GM18499 (cell line): ENCODE data around the gene ST6GAL1.
"Not testable (repeated sequence)": the region's sequence is repeated elsewhere in the genome, so short reads cannot be mapped to it uniquely, and the experiment has no call there.

Experiments used
- ATAC-seq: cut with Tn5 transposase; IDR thresholded peaks from one replicate; pipeline ENCODE4 v1.9.1; 2021; ENCODE audit warnings: moderate number of reproducible peaks; ENCODE audit not compliant: insufficient read depth, unreplicated experiment

The ST6GAL1 gene

GRCh38 chr3:186930143-186930640 is at the start of gene ST6GAL1:
ST6GAL1 (plus strand) TSS chr3:186930526; CDS start chr3:187042704, 112,178 bp downstream.
- peak; percentile 33 for ATAC-seq

- no peak for ATAC-seq
These were observed 48.2 kb upstream of the ST6GAL1 start for GRCh38 chr3:186882150-186882524.

GRCh38 chr3:186882881-186883685 is 47.2 kb upstream of the ST6GAL1 start:
- no peak for ATAC-seq

DNA sequence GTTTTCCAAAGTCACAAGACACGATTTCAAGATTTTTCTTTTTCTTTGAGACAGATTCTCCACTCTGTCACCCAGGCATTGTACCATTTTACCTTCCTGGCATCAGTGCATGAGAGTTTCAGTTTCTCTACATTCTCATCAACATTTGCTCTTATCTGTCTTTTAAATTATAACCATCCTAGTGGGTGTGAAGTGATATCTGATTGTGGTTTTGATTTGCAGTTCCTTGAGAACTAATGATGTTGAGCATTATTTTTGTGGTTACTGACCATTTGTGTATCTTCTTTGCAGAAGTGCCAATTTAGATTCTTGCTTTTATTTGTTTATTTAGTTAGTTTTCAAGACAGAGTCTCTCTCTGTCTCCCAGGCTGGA is 46.7 kb upstream of the ST6GAL1 start:
- ATAC-seq, result no peak

- ATAC-seq, result not testable (repeated sequence)
These were observed 45.5 kb upstream of the ST6GAL1 start for GRCh38 chr3:186884868-186885267.

- no peak for ATAC-seq
These were observed 43.9 kb upstream of the ST6GAL1 start for GRCh38 chr3:186886202-186886981.

DNA sequence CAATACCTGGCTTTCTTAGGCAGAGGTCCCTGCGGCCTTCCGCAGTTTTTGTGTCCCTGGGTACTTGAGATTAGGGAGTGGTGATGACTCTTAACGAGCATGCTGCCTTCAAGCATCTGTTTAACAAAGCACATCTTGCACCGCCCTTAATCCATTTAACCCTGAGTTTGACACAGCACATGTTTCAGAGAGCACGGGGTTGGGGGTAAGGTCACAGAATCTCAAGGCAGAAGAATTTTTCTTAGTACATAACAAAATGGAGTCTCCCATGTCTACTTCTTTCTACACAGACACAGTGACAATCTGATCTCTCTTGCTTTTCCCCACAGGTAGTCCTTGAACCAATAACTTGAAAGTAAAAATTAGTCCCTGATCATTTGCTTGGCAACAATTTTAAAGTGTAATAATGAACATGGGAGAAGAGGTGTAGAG is 42.8 kb upstream of the ST6GAL1 start:
- ATAC-seq, result not testable (repeated sequence)

GRCh38 chr3:186888569-186888968 is 41.8 kb upstream of the ST6GAL1 start:
- ATAC-seq, result no peak

DNA sequence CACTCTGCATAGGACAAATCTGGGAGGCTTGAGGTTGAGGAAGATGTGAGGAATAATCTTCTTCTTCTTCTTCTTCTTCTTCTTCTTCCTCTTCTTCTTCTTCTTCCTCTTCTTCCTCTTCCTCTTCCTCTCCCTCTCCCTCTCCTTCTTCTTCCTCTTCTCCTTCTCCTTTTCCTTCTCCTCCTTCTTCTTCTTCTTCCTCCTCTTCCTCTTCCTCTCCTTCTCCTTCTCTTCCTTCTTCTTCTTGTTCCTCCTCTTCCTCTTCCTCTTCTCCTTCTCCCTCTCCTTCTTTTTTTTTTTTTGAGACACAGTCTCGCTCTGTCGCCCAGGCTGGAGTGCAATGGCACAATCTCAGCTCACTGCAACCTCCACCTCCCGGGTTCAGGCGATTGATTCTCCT is 40.6 kb upstream of the ST6GAL1 start:
- not testable (repeated sequence) for ATAC-seq

- ATAC-seq, result no peak
These were observed 39.4 kb upstream of the ST6GAL1 start for GRCh38 chr3:186890911-186891310.

- not testable (repeated sequence) for ATAC-seq
These were observed 37.3 kb upstream of the ST6GAL1 start for GRCh38 chr3:186893071-186893470.

DNA sequence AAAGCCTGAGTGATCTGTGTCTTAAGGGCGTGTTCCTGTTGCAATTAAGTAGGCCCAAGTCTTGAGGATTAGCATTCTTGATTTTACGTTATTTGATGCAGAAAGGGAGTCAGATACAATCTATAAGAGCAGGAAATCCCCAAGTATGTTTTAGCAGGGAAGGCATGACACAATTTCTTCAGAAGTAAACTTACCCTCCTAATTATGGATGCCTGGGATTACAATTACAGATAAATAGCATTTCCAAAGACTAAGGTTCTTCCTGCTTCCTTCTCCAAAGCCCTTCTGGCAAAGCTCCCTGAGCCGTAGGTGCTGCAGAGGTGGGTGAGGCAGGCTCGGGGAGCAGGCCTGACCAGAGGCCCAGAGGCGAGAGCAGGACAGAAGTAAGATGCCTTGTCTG is 34.9 kb upstream of the ST6GAL1 start:
- ATAC-seq, result no peak

- ATAC-seq, result no peak
These were observed 34.3 kb upstream of the ST6GAL1 start for GRCh38 chr3:186896006-186896405.

DNA sequence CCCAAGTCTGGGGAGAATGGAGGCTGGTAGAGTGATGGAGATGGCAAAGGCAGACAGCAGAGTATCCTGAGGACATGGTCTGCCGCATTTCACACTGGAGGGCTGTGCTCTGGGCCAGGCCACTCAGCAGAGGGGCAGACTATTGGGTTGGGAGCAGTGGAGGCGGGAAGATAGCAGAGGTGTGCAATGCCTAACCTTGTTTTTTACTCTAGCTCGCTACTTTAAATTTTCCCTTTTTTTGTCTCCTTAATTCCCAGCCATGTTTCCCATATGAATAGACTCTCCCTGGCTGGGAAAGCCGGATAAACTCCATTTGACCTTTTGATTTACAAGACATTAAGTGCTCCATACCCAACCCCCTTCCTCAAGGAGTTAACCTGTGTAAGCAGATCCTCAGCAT is 33.5 kb upstream of the ST6GAL1 start:
- ATAC-seq, result no peak

- no peak for ATAC-seq
These were observed 29.1 kb upstream of the ST6GAL1 start for GRCh38 chr3:186901135-186901734.

GRCh38 chr3:186902154-186902553 is 28.2 kb upstream of the ST6GAL1 start:
- ATAC-seq, result no peak

DNA sequence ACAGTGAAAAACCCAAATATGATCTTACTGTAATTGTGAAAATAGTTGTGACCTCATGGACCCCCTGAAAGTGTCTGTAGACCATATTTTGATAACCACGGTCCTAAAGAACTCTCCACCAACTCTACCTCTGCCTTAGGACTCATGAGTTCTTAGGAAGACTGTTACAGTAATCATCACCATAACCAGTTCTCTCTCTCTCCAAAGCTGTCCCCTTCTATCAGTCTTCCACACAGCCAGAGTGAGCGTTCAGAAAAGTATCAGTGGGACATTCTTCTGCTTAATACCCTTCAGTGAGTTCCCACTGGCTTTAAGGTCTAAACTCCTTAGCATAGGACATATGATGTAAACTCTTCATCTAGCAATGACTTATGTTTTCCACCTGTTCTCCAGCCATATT is 27.6 kb upstream of the ST6GAL1 start:
- ATAC-seq, result no peak

- ATAC-seq, result not testable (repeated sequence)
These were observed 26.6 kb upstream of the ST6GAL1 start for GRCh38 chr3:186903676-186904075.

DNA sequence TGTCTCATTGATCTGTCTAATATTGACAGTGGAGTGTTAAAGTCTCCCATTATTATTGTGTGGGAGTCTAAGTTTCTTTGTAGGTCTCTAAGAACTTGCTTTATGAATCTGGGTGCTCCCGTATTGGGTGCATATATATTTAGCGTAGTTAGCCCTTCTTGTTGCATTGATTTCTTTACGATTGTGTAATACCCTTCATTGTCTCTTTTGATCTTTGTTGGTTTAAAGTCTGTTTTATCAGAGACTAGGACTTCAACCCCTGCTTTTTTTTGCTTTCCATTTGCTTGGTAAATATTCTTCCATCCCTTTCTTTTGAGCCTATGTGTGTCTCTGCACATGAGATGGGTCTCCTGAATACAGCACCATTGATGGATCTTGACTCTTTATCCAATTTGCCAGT is 23.3 kb upstream of the ST6GAL1 start:
- ATAC-seq, result not testable (repeated sequence)

DNA sequence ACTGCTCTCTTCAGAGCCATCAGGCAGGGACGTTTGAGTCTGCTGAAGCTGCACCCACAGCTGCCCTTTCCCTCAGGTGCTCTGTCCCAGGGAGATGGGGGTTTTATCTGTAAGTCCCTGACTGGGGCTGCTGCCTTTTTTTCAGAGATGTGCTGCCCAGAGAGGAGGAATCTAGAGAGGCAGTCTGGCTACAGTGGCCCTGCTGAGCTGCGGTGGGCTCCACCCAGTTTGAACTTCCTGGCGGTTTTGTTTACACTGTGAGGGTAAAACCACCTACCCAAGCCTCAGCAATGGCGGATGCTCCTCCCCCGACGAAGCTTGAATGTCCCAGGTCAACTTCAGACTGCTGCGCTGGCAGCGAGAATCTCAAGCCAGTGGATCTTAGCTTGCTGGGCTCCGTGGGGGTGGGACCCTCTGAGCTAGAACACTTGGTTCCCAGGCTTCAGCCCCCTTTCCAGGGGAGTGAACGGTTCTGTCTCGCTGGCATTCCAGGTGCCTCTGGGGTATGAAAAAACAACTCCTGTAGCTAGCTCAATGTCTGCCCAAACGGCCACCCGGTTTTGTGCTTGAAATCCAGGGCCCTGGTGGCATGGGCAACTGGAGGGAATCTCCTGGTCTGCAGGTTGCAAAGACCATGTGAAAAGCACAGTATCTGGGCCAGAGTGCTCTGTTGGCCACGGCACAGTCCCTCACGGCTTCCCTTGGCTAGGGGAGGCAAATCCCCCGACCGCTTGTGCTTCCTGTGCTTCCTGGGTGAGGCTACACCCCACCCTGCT is 21.1 kb upstream of the ST6GAL1 start:
- no peak for ATAC-seq
